ENCODE results near the gene CD99L2.

Gene CD99L2

DNA sequence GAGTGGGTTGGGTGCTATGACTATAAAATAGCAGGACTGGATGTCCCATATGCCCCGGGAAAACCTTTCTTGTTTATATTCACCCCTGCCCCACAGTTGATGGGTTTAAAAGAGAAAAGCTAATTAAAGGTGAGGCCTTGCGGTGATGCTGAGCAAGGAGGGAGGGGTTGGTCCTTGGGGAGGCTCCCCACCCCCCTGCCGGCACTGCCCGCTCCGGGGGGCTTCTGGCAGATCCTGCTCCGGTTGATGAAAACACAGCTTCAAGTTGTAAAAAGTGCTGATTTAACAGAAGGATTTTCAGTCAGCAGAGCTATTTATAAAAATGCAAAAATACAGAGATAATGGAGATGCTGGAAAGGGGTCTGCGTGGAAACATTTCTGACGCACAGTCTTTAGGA lies 136.7 kb downstream of the CD99L2 start:
- no peak for DNase-seq

- DNase-seq: no peak
These were observed 137.2 kb downstream of the CD99L2 start for GRCh38 chrX:150761176-150761818.

DNA sequence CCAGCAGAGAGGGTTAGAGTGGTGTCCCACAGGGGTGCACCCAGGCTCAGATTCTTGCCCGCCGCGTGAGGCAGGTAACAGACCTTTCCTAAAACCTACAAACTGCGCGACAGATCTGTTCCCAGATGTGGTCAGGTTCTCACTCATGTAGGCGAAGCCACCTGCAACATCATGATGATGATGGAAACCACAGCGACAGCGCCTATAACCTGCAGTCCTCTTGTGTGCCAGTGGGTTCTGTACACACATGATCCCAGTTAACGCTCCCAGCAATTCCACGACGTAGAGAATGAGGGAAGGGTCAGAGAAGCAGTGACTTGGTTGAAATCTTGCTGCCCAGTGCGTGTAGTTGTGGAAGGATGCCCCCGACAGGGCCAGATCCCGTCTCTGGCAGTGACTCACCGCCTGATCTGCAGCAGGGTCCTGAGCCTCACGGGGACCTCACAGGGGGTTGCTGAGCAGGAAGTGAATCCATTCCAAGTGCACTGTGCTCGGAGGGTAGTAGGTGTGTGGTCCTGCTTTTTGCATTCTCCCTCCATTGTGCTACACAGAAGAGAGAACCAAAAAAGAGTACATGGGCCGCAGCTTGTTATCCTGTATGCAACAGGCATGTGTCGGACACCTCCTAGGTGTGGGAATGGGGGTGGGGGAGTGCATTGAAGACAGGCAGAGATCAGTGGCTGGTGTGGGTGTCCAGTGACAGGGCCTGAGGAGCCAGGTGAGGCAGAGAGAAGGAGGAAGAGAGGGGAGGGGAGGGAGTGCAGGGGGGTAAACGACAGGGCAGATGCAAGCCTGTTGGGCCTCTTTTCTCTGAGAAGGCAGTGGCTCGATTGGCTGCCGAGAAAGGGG lies 138.7 kb downstream of the CD99L2 start:
- no peak for DNase-seq

- no peak for DNase-seq
These were observed 141.1 kb downstream of the CD99L2 start for GRCh38 chrX:150757371-150757770.

DNA sequence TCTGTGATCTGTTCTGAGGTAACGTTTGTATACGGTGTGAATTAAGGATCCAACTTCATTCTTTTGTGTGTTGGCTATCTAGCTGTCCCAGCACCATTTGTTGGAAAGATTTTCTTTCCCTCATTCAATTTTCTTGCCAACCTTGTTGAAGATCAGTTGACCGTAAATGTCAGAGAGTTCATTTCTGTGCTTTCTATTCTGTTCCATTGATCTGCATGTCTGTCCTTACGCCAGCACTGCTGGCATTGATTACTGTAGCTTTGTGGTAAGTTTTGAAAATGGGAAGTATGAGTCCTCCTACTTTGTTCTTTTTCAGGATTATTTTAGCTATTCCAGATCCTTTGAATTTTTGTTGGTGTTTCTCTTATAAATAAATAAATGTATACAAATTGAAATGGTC lies 144.5 kb downstream of the CD99L2 start:
- no peak for DNase-seq

DNA sequence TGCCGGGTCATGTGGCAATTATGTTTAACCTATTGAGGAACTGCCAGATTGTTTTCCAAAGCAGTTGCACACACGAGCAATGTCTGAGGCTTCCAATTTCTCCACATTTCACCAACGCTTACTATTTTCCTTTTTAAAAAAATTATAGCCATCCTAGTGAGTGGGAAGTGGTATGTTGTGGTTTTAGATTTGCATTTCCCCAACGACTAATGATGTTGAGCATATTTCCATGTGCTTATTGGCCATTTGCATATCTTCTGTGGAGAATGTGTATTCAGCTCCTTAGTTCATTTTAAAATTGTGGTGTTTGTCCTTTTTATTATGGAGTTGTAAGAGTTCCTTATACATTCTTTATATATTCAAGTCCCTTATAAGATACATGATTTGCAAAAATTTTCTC lies 145.1 kb downstream of the CD99L2 start:
- DNase-seq: no peak

DNA sequence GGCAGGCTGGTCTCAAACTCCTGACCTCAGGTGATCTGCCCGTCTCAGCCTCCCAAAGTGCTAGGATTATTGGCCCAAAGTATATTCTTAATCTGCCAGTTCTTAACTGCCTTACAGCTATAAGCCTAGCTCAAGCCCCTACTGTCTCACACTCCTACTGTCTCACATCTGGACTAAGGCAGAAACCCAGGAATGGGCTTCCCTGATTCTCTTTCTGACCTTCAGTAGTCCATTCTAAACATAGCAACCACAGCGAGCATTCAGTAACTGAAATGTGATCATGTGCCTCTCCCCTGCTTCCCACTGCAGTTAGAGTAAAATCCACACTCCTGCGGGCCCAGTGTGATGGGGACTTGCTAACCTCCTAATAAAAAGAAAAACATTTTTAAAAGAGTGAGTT lies 146.3 kb downstream of the CD99L2 start:
- DNase-seq: no peak

GRCh38 chrX:150736475-150736874 lies 162.0 kb downstream of the CD99L2 start:
- no peak for DNase-seq

DNA sequence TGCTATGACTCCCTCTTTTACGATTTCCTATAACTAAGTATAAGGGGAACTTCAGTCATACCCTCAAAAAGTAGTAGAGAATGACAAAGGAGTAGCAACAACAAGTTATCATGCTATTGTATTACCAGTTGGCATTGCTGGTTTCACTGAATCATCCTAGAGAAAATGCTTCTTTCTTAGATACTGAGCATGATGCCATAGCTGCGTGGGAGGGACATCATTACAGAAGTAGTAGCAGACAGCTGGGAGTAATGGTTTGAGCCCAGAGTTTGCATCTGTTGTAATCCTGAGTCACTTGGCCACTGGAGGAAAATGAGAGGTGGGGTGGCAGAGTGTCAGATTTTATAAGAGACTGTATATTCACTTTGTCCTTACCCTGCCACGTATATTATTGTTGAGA lies 166.7 kb downstream of the CD99L2 start:
- no peak for DNase-seq

GRCh38 chrX:150730719-150731118 lies 167.7 kb downstream of the CD99L2 start:
- no peak for DNase-seq

- DNase-seq: no peak
These were observed 168.5 kb downstream of the CD99L2 start for GRCh38 chrX:150729956-150730355.

- DNase-seq: no peak
These were observed 178.8 kb downstream of the CD99L2 start for GRCh38 chrX:150719621-150720020.
